HG03159 (cell line): ENCODE results near the gene FXYD7.

Source experiments
- ATAC-seq: cut with Tn5 transposase; IDR thresholded peaks from one replicate; pipeline ENCODE4 v1.9.1; 2021; ENCODE audit warnings: mild to moderate bottlenecking, moderate library complexity; ENCODE audit not compliant: unreplicated experiment

FXYD7 gene

DNA sequence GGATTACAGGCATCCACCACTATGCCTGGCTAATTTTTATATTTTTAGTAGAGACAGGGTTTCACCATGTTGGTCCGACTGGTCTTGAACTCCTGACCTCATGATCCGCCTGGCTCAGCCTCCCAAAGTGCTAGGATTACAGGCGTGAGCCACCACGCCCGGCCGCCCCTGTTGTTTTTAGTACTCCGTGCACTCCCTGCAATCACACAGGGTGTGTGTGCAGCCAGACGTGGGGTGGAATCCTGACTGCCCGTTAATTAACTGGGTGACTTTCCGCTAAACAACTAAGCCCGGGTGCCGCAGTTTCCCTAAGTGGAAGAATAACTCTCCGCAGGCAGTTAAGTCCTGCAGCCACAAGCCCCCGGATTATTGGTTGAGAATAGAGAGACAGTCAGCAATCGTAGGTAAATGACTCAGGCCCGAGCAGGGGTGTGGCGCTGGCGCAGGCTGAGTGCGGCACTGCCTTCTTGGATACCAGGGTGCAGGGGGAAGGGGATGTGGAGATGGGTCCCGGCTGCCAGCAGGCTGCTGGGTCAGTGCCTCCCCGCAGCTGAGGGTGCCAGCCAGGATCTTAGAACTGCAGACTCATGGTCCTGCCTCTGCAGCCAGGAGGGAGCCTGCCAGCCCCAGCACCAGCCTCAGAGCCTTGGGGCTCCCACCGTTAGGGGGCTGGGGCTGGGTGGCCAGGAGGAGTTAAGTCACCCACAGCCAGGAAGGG lies 33.5 kb upstream of the FXYD7 start:
- ATAC-seq, result no peak

GRCh38 chr19:35110974-35111373 lies 32.1 kb upstream of the FXYD7 start:
- no peak for ATAC-seq

GRCh38 chr19:35112995-35113688 lies 29.9 kb upstream of the FXYD7 start:
- ATAC-seq, result no peak

DNA sequence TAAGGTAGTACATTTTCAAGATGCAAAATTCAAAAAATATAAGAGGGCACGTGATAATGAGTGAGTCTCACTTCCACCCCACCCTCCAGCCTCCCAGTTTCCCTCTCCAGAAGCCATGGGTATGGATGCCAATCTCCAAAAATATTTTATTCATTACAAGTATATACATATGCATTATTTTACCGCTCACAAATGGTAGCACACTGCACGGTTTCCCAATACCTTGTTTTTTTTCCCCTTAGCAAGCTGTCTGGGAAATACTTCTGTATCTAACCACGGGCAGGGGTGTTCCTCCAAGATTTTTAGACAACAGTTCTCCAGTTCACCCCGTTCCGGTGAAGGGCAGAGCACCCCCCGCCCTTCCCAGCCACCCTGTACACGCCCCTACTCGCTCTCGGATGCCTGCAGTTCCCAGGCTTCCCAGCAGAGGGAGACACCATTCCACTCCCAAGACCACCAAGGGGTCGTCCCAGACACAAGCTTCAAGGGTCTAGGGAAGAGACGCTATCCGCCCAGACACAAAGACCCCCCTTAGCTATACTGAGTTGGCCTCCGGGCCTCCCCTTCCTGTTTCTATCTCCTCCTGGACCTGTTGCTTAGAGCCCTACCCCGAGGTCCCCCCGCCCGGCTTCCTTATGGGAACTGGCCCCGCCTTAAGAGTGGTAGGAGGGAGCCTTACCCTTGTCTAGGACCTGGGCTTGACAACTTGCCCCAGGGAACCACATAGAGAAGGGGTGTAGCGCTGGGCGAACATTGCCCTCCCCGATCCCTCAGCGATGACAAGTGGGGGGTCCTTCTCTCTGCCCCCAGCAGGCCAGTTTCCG lies 28.5 kb upstream of the FXYD7 start:
- ATAC-seq, result no peak

DNA sequence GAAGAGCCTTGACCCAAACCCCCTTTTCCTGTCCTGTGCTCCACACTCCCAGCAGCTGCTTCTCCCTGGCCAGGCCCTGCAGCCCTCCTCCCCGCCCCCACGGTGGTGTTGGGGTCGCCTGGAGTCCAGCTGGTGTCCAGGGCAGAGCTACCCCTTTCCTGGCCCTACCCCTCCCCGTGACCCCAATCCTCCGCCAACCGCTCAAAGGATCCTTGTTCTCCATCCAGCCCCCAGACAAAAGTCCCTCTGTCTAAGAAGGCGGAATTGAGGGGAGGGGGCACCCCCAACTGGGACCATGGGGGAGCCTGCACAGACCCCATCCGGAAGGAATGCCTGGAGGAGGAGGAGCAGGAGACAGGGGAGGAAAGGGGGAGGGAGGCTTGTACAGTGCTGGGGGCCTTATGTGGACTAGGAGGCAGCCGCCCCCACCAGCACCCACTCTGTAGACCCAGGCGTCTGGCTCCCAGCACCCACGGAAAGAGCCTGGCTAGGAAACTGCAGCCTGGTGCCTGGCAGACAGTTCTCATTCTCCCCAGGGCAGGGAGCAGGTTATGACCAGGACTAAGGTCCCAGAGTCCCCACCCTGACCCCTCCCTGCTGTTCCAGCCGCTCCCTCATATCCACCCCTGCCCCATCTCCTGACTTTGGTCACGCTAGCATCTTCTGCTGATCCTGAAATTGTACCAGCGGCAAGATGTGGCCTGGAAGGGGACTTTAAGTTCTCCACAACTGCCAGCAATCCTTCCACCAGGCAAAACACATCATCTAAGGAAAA lies 27.7 kb upstream of the FXYD7 start, which contains the start of gene FXYD3:
Gene FXYD3, plus strand, starts transcription at position 647 of the 775 bp plus-strand sequence. CDS start 3,554 bp downstream, outside the sequence.
- ATAC-seq, result no peak

- no peak for ATAC-seq
Observed at GRCh38 chr19:35116072-35116801, 26.8 kb upstream of the FXYD7 start.

DNA sequence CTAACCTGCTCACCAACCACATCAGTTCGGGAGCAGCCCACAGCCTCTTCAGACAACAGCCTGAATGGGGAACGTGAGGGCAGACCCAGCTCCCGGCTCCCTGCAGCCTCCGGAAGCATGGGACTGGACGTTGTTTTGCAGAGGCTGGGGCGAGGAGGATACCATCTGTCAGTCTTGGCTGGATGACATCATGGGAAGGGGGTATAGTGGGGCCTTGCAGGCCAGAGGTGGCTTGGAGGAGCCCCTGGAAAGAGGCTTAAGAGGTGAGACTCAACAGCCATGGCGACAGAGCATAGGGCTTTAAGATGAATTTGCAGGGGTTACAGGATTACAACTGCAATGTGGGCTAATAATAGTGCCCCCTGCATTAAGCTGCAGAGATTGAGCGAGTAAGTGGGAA lies 25.9 kb upstream of the FXYD7 start:
- no peak for ATAC-seq

GRCh38 chr19:35117799-35118198 lies 25.3 kb upstream of the FXYD7 start:
- no peak for ATAC-seq

DNA sequence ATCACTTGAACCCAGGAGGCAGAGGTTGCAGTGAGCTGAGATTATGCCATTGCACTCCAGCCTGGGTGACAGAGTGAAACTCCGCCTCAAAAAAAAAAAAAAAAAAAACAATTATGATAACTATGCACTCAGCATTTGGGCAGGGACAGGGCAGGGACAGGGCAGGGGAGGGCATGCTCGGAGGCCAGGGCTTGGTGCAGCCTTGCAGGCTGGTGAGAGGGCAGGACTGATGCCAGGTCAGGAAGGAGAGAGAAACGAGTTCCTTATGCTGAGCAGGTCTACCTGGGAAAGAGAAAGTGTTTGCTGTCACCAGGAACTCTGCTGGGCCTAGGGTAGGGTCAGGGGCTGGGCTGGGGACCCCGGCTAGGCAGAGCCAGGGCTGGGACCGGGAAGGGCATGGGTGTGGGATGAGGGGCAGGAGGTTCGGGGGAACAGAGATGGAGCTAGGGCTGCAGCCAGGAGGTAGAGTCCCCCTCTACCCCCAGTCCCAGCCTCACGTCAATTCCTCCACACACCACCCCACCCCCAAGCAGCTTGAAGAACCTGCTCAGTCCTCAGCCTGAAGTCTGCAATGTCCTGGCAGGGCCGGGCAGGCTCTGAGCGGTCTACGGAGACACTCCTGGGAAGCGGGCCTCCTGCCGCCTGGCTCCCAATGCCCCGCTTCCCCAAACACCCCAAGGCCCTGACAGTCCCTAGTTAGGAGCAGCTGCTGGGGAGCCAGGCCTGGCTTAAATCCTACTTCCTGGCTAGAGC lies 24.6 kb upstream of the FXYD7 start:
- no peak for ATAC-seq

DNA sequence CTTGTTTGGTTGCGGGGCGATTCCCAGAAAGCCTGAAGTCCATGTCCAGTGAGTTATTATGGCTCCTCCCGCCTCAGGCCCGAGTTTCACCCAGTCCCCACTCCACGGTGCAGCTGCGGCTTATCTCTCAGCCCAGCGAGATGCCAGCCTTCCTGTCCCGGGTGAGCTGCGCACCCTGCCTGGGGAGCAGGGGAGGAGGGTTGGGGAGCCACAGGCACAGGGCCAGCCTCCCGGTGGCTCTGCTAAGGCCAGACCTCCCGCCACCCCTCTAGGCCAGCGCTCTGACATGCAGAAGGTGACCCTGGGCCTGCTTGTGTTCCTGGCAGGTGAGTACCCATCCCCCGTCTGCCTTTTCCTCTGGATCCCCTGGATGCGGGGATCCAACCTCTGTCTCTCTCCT lies 24.0 kb upstream of the FXYD7 start:
- no peak for ATAC-seq

GRCh38 chr19:35119578-35120155 lies 23.4 kb upstream of the FXYD7 start:
- no peak for ATAC-seq

GRCh38 chr19:35120492-35120891 lies 22.6 kb upstream of the FXYD7 start:
- ATAC-seq, result no peak

GRCh38 chr19:35120898-35121297 lies 22.2 kb upstream of the FXYD7 start:
- no peak for ATAC-seq

DNA sequence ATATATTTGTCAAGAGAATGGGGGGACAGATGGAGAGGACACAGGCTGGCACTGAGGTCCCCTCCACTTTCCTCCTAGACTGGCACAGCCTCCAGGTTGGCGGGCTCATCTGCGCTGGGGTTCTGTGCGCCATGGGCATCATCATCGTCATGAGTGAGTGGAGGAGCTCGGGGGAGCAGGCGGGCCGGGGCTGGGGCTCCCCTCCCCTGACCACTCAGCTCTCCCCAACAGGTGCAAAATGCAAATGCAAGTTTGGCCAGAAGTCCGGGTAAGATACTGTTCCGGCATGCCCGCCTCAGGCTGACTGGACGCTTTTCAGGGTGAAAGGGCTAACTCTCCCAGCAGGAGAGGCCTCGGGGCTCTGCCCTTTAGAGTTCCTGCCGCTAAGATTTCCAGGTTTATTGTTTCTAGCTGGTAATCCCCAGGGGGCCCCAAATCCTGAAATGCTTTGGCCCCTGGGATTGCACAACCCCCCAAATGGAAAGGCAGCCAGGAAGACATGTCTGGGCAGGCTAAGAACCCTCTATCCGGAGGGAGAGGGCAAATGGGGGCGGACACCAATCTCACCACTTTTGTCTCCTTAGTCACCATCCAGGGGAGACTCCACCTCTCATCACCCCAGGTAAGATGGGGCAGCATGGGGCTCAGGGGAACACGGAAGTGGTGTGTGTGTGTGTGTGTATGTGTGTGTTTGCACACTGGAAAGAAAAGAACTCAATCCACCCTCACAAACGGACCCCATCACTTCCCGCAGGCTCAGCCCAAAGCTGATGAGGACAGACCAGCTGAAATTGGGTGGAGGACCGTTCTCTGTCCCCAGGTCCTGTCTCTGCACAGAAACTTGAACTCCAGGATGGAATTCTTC lies 20.1 kb upstream of the FXYD7 start:
- ATAC-seq, result no peak

DNA sequence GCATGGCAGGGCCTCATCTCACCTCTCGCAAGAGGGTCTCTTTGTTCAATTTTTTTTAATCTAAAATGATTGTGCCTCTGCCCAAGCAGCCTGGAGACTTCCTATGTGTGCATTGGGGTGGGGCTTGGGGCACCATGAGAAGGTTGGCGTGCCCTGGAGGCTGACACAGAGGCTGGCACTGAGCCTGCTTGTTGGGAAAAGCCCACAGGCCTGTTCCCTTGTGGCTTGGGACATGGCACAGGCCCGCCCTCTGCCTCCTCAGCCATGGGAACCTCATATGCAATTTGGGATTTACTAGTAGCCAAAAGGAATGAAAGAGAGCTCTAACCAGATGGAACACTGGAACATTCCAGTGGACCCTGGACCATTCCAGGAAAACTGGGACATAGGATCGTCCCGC lies 19.5 kb upstream of the FXYD7 start:
- no peak for ATAC-seq

DNA sequence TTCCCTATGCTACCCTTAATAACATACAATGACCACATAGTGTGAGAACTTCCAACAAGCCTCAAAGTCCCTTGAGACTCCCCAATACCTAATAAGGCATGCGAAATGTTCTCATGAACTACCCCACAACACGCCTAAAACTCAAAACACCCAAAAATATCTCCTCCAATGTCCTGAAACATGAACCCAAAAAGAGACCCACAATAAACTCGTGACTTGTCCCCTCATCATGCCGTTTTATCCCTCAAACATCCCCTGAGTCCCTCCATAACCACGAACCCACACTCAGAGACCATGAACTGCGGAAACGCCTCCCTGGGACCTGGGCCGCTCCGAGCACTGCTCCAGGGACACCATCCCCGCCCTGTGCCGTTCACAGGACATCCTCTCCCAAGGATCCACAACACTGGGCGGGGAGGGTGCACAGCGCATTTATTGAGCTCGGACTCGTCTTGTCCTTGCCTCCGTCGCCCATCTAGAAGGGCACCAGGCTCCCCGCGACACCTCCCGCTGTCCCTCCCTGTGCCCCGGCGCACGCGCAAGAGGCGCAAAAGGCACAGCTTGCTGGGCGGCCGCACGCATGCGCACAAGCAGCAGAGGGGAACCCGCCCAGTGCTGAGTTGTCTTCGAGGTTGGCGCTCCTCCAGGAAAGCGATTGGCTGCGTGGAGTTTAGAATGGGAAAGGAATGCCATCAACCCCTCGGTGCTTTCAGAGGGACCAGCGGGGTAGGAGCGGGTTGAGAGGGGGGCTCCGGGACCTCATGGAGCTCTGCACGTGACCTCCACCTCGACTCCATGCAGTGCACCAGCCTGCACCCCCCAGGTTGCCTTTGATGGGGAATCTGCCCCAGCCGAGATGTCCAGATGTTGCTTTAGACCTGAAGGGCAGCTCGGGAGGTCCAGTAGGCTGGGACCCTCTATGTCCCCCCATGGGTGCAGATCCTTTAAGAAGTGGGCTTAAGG lies 18.7 kb upstream of the FXYD7 start:
- peak; percentile 75 for ATAC-seq

DNA sequence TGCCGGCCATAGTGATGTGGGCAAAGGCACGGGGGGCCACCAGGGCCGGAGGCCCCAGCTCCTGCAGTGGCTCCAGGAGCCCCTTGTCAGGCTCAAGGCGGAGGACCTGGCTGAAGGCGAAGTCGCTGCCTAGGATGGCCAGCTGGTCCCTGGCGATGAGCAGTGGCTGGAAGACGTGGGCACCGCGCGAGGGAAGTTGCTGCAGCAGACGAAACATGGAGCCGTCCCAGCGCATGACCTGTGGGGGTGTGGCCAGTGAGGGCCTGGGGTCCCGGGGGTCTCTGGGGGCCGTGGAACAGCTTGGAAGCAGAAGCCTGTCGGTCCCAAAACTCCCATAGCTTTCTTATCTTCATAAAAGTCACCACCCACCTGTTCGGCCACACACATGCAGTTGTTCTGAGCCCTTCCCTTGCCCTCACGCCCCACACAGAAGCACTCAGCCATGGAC lies 17.8 kb upstream of the FXYD7 start:
- ATAC-seq, result no peak
